ENCODE results near the gene BMAL2.

BMAL2 gene

DNA sequence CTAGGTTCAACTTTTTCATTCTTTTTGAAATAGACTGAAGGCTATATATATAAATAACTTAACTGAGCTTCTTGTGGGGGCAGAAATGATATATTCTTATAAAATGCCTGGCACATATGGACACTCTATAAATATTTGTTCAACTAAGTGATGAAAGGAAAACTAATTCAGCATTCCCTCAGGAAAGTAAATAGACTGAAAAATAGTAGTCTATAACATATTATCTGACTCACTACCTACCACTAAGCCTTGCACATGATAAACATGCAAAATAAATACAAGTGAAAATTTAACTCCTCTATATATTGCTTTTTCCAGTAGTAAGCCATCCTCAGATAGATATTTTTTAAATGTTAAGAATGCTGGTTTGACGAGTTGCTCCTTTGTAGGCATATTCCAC lies 15.7 kb upstream of the BMAL2 start:
- Histone ChIP-seq H3K36me3 (ENCODE audit: control insufficient read depth, insufficient read depth, low read length) (no peaks in the 10 kb centered on the region), H3K4me3 (ENCODE audit: low read depth, low read length) (no peak overlapping the region), H3K79me2 (no peaks in the 10 kb centered on the region), H3K4me1 (no peaks in the 10 kb centered on the region), H3K27ac (no peak overlapping the region), H3K9me3 (ENCODE audit: control insufficient read depth, low read length) (no peaks in the 10 kb centered on the region), H3K9ac (no peak overlapping the region), H3K27me3 (ENCODE audit: control insufficient read depth, insufficient read depth, low read length) (no peaks in the 10 kb centered on the region), H2AFZ (no peak overlapping the region), H3K4me2 (ENCODE audit: low read length) (no peak overlapping the region)
- no peak for TF ChIP-seq CTCF (IDR thresholded peaks at IDR 0.05)

- Histone ChIP-seq H3K79me2 (no peaks in the 10 kb centered on the region), H3K4me2 (ENCODE audit: low read length) (no peak overlapping the region), H3K27me3 (ENCODE audit: control insufficient read depth, insufficient read depth, low read length) (no peaks in the 10 kb centered on the region), H3K9me3 (ENCODE audit: control insufficient read depth, low read length) (no peaks in the 10 kb centered on the region), H2AFZ (no peak overlapping the region), H3K9ac (no peak overlapping the region), H3K4me3 (ENCODE audit: low read depth, low read length) (no peak overlapping the region), H3K4me1 (no peaks in the 10 kb centered on the region), H3K27ac (no peak overlapping the region), H3K36me3 (ENCODE audit: control insufficient read depth, insufficient read depth, low read length) (no peaks in the 10 kb centered on the region)
- no peak for TF ChIP-seq CTCF (IDR thresholded peaks at IDR 0.05)
These were observed 13.2 kb upstream of the BMAL2 start for GRCh38 chr12:27319409-27319808.

DNA sequence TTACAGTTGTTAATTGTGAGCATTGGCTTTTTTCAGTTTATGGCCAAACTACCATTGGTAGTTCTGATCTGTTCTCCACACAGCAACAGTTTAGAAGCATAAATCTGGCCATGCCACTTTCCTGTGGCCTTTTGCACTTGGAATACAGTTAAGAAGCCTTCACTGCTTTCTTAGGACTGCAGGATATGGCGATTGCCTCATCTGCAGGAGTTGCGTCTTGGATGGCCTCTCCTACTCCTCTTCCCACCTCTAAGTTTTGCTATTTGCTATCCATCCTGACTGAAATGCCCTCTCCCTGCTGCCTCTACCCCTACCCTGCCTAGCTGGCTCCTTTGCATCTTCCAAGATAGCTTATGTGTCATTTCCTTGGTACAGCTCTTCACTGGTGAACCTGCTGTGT lies 12.8 kb upstream of the BMAL2 start:
- Histone ChIP-seq H3K4me3 (ENCODE audit: low read depth, low read length) (no peak overlapping the region), H3K36me3 (ENCODE audit: control insufficient read depth, insufficient read depth, low read length) (no peaks in the 10 kb centered on the region), H3K9ac (no peak overlapping the region), H3K79me2 (no peaks in the 10 kb centered on the region), H3K4me1 (no peaks in the 10 kb centered on the region), H3K4me2 (ENCODE audit: low read length) (no peak overlapping the region), H3K27me3 (ENCODE audit: control insufficient read depth, insufficient read depth, low read length) (no peaks in the 10 kb centered on the region), H2AFZ (no peak overlapping the region), H3K27ac (no peak overlapping the region), H3K9me3 (ENCODE audit: control insufficient read depth, low read length) (no peaks in the 10 kb centered on the region)
- TF ChIP-seq CTCF (IDR thresholded peaks at IDR 0.05), result no peak

GRCh38 chr12:27324530-27324929 lies 8.1 kb upstream of the BMAL2 start:
- Histone ChIP-seq H3K4me2 (ENCODE audit: low read length) (no peak overlapping the region), H3K79me2 (no peaks in the 10 kb centered on the region), H3K9ac (no peak overlapping the region), H3K27me3 (ENCODE audit: control insufficient read depth, insufficient read depth, low read length) (no peaks in the 10 kb centered on the region), H3K36me3 (ENCODE audit: control insufficient read depth, insufficient read depth, low read length) (no peaks in the 10 kb centered on the region), H3K9me3 (ENCODE audit: control insufficient read depth, low read length) (no peaks in the 10 kb centered on the region), H3K27ac (no peak overlapping the region), H2AFZ (no peak overlapping the region), H3K4me3 (ENCODE audit: low read depth, low read length) (no peak overlapping the region), H3K4me1 (no peaks in the 10 kb centered on the region)
- no peak for TF ChIP-seq CTCF (IDR thresholded peaks at IDR 0.05)

DNA sequence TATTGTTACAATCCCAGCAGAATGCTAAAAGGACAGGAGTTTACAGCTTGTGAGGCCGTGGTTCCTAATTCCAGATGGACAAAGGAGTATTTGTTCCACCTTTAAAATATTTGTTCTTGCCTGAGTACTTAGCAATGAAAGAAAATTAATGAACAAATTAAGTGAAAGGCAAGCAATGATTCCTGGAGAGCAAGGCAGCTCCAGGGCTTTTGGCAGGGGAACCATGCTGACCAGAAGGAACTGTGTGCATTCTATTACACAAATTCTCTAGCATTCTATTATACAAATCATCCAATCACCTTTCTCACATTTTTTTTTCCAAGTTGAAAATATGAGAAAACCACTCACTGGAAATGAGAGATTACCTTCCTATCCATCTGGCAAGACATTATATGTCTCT lies 1.8 kb upstream of the BMAL2 start:
- Histone ChIP-seq H3K9me3 (ENCODE audit: control insufficient read depth, low read length) (no peaks in the 10 kb centered on the region), H3K27me3 (ENCODE audit: control insufficient read depth, insufficient read depth, low read length) (no peaks in the 10 kb centered on the region), H3K9ac (no peak overlapping the region), H2AFZ (no peak overlapping the region), H3K4me1 (no peaks in the 10 kb centered on the region), H3K4me3 (ENCODE audit: low read depth, low read length) (no peak overlapping the region), H3K36me3 (ENCODE audit: control insufficient read depth, insufficient read depth, low read length) (no peaks in the 10 kb centered on the region), H3K27ac (no peak overlapping the region), H3K79me2 (no peaks in the 10 kb centered on the region), H3K4me2 (ENCODE audit: low read length) (no peak overlapping the region)
- no peak for TF ChIP-seq CTCF (IDR thresholded peaks at IDR 0.05)

All from parathyroid adenoma (tissue), 2 donors.